Skin of body (tissue), 2 donors: Measurements from ENCODE around the gene POF1B. TPM values are rescaled to one million over a fixed set of nuclear protein-coding genes. Genes with fewer than 3 reads are reported as not detected.

Source experiments
- DNase-seq: peaks from one replicate; lab custom pipeline; 2025; lab: John Stamatoyannopoulos, UW
- total RNA-seq: library from RNA; depleted of rRNA; stranded (reverse); fragments of >200 nt; gene quantifications from one replicate; pipeline ENCODE4 v1.2.3, GENCODE V29; 2014

The POF1B gene
- total RNA-seq, 1 donor from 2014 or later: 45.3 TPM

GRCh38 chrX:85243155-85243554 is 136.3 kb downstream of the POF1B start:
- DNase-seq: no peak

Other genes with a start within 250 kb of the POF1B start
- 0.20 TPM for gene SATL1, start 135.9 kb downstream of the POF1B start, total RNA-seq
- 25.4 TPM for gene ZNF711, start 135.7 kb downstream of the POF1B start, total RNA-seq